GM12872 (cell line): ENCODE data around the gene MRPL28.

Experiments used
- TF ChIP-seq, protein P1 (sequence below): IDR thresholded peaks from 3 replicates; pipeline ENCODE4 v1.5.1; 2011; ENCODE audit warnings: low read depth, mild to moderate bottlenecking, low read length, moderate library complexity; ENCODE audit not compliant: insufficient read depth

MRPL28 gene

DNA sequence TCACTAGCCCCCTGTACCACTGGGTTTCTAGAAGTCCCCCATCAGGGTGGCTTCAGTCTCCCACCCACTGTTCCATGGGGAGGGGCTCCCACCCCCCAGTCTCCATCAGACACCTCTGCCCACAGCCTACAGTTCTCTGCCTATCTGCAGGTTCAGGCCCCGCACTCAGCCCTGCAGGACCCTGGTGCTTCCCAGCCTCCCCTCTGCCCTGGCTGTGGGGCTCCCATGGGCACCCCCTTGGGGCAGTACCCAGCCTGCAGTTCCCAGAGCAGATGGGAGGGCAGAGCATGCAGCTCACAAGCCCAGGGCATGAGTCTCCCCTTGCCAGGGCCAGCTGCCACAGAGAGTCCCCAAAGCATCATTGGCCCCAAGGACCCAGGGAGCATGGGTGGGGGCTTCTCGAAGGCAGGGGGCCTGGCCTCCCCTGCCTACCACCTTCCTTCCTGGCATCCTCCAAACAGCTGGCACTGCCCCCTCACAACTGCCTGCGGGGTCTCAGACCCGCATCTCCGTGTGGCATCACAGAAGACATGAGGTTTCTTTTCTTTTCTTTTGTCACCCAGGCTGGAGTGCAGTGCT is 2.8 kb upstream of the MRPL28 start:
- TF ChIP-seq, protein P1, sequence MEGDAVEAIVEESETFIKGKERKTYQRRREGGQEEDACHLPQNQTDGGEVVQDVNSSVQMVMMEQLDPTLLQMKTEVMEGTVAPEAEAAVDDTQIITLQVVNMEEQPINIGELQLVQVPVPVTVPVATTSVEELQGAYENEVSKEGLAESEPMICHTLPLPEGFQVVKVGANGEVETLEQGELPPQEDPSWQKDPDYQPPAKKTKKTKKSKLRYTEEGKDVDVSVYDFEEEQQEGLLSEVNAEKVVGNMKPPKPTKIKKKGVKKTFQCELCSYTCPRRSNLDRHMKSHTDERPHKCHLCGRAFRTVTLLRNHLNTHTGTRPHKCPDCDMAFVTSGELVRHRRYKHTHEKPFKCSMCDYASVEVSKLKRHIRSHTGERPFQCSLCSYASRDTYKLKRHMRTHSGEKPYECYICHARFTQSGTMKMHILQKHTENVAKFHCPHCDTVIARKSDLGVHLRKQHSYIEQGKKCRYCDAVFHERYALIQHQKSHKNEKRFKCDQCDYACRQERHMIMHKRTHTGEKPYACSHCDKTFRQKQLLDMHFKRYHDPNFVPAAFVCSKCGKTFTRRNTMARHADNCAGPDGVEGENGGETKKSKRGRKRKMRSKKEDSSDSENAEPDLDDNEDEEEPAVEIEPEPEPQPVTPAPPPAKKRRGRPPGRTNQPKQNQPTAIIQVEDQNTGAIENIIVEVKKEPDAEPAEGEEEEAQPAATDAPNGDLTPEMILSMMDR: no peak

DNA sequence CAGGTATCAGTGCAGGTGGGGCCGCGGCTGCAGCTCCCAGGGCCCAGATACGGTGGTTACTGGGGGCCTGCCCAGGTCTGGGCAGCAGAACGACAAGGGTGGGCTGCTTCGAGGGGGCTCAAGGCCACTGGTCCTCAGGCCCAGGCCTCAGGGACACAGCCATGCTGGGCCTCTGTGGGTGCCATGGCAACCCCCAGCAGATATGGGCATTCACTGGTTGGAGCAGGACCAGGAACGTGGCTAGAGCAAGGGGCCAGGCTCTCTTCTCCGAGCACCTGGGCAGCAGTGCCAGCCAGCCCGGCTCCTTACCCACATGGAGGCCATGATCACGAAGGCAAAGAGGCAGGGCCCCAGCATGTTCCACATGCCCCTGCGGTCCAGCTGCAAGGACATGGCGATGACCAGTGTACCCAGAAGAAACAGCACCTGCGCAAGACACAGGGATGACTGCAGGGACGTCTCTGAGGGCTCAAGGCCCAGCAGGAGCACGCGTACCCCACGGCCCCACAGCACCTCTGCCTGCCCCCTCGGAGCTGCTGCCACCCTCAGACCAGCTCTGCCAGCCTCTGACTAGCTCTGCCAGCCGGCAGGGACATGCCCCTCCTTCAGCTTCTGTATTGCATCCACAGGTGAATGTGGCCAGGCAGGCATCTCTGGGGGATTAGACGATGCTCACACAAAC is 2.1 kb upstream of the MRPL28 start:
- TF ChIP-seq, protein P1: no peak

DNA sequence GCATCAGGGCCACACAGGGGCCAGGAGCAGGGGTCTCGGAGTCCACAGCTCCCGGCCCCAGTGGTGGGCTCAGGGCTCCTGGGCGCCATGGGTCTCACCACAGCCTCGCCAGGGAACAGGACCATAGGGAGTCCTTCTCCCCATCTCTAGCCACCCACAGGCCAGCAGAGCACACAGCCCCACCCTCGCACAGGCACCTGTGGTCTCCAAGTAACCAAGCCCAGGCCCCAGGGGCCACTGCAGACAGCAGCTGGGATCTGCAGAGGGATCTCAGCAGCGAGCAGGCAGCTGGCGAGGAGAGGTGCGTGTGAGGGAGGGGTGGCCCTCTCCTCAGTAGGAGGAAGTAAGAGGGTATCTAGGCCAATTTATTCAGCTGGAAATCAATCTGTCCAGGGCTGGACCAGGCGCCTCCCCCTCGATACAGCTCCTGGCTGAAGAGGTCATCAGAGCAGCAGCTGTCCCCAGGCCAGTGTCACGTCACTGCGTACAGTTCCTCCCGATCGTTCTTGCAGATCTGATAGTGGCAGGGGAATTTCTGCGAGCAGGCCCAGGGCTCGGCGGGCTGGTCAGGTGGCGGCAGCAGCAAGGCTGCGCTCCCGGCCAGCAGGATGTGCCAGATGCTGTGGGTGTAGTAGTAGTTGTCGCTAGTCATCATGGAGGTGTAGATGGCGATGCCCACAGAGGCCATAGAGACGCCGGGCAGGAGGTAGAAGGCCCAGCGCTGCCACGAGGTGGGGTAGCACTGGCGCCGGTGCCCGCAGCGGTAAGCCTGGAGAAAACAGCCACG is 1.4 kb upstream of the MRPL28 start:
- TF ChIP-seq, protein P1: no peak

DNA sequence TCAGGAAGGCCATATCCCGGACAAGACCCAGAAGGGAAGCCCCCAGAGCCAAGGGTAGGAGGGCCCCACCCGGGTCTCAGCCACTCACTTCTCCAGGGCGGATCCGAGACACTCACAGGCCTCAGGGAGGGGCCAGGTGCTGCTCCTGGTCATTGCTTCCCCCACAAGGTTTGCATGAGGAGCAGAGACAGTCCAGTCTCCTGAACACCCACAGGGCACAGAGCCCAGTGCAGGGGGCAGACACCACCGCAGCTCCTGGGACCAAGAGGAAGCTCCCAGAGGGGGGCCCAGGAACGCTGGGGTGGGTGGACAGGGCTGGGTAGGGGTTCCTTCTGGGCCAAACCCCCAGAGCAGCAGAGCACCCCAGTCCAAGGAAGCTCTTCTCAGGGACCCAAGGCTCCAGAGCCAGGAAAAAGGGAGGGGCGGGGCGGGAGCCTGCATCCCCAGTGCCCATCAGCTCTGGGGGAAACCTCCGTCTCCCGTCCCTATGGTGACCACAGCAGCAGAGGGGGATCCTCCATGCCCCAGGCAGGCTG is 709 bp upstream of the MRPL28 start:
- TF ChIP-seq, protein P1: no peak

DNA sequence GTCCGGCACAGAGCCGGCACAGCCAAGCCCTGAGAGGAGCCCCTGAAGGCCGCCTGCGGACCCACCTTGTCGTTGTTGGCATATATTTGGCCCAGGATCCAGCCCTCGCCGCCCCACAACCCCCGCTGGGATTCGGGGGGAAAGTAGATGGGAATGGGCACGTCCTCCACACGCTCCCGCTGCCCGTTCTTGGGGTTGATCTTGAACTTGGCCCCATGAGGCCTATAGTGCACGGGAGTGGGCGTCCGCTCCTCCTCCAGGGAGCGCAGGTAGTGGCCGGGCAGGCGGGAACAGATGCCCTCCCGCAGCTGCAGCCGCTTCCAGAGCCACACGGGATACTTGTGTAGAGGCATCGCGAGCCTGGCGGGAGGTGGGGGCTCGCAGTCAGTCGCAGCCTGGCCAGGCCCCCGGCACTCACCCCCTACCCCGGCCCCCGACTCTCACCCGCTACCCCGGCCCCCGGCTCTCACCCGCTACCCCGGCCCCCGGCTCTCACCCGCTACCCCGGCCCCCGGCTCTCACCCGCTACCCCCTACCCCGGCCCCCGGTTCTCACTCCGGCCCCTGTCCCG is 387 bp downstream of the MRPL28 start:
- TF ChIP-seq, protein P1: no peak

DNA sequence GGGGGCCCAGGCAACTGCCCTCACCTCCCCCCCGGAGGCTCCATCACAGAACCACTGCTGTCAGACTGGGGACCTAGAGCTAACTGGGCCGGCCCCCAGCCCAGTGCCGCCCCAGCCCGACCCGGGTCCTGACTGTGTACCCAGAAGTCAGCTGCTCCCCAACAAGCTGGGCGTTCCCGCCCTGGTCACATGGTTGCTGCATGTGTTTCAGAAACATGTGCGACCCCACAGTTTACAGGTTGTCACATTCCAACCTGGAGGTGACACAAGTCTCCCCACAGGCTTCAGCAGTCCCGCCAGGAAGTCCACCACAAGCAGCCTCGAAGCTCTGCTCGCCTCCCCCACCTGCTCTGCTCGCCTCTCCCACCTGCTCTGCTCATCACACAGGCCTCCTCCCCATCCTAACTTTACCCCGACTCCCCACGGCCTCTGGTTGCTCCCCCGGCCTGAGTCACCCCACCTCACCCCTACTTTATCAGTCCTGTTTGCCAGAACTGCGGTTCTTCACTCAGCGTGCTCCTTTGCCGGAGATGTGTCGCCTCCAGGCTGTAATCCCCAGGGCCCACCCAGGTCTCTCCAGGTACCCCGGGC is 968 bp downstream of the MRPL28 start:
- TF ChIP-seq, protein P1: no peak
